CD14-positive monocyte (primary cell): ENCODE data around the gene KIF21B. TPM values are rescaled to one million over a fixed set of nuclear protein-coding genes. Genes with fewer than 3 reads are reported as not detected.

Source experiments
- DNase-seq, 3 donors: peaks; one replicate each; pipeline ENCODE4 v3.0.0-alpha.2; 2011 to 2022
- H2AFZ ChIP-seq: 2 replicates; pipeline ENCODE4 v1.6.0; 2012; ENCODE audit warnings: mild to moderate bottlenecking, low read depth, low read length, inconsistent platforms; ENCODE audit not compliant: insufficient read depth, poor library complexity, severe bottlenecking
- H3K27ac ChIP-seq, 2 donors: 1 replicate in 1 of 2; 2 replicates in 1 of 2; pipeline ENCODE4 v1.5.1; 2012 to 2013; ENCODE audit warnings: low read length in 2 of 2, control low read depth in 1 of 2, inconsistent platforms in 1 of 2, low read depth in 1 of 2, mild to moderate bottlenecking in 1 of 2
- H3K27me3 ChIP-seq, 2 donors: one replicate each; pipeline versions ENCODE4 v1.6.0 to v1.6.1; 2011 to 2013; ENCODE audit warnings: low read length in 2 of 2; ENCODE audit not compliant: control insufficient read depth in 2 of 2, insufficient read depth in 2 of 2
- H3K36me3 ChIP-seq, 2 donors: replicated peaks in 1 of 2; 1 replicate in 1 of 2; 2 replicates in 1 of 2; pipeline versions ENCODE4 v1.5.1 to v1.6.1; 2012 to 2013; ENCODE audit warnings: low read length in 2 of 2, control low read depth in 1 of 2, inconsistent platforms in 1 of 2, mild to moderate bottlenecking in 1 of 2; ENCODE audit not compliant: insufficient read depth in 2 of 2, control insufficient read depth in 1 of 2
- H3K4me1 ChIP-seq, 2 donors: 1 replicate in 1 of 2; 2 replicates in 1 of 2; pipeline versions ENCODE4 v1.5.1 to v1.6.1; 2012 to 2013; ENCODE audit warnings: low read length in 2 of 2, control low read depth in 1 of 2, inconsistent platforms in 1 of 2, mild to moderate bottlenecking in 1 of 2, moderate library complexity in 1 of 2; ENCODE audit not compliant: insufficient read depth in 2 of 2, control insufficient read depth in 1 of 2
- H3K4me2 ChIP-seq: replicated peaks from 2 replicates; pipeline ENCODE3; 2012; ENCODE audit warnings: low read length, moderate library complexity, mild to moderate bottlenecking; ENCODE audit not compliant: poor library complexity, severe bottlenecking; ENCODE audit errors: extremely low read depth
- H3K4me3 ChIP-seq, 3 experiments: fragments of 200-600 bp in 1 of 3; sonication (generic) in 1 of 3; replicated peaks in 1 of 3; 1 replicate in 2 of 3; 2 replicates in 1 of 3; pipeline ENCODE4 v1.5.1; 2011 to 2013; ENCODE audit warnings: low read length in 3 of 3, mild to moderate bottlenecking in 3 of 3, control low read depth in 2 of 3, low read depth in 2 of 3, inconsistent platforms in 1 of 3, moderate library complexity in 1 of 3
- H3K79me2 ChIP-seq: 2 replicates; pipeline ENCODE4 v1.6.0; 2012; ENCODE audit warnings: mild to moderate bottlenecking, control low read depth, inconsistent platforms, low read length, moderate library complexity; ENCODE audit not compliant: insufficient read depth
- H3K9ac ChIP-seq: 2 replicates; pipeline ENCODE4 v1.6.0; 2017; ENCODE audit warnings: low read length, mild to moderate bottlenecking; ENCODE audit not compliant: insufficient read depth, poor library complexity, severe bottlenecking
- H3K9me3 ChIP-seq, 2 donors: replicated peaks in 1 of 2; 1 replicate in 1 of 2; 2 replicates in 1 of 2; pipeline versions ENCODE4 v1.5.1 to v1.6.1; 2012 to 2013; ENCODE audit warnings: low read length in 2 of 2, control low read depth in 1 of 2; ENCODE audit not compliant: control insufficient read depth in 1 of 2, insufficient read depth in 1 of 2
- H4K20me1 ChIP-seq: 2 replicates; pipeline ENCODE4 v1.6.0; 2012; ENCODE audit warnings: mild to moderate bottlenecking, low read length, control low read depth, moderate library complexity; ENCODE audit not compliant: insufficient read depth
- H3K27ac Mint-ChIP-seq, 7 donors: one replicate each; pipeline ENCODE4 v1.8.0; 2020; ENCODE audit warnings: mild to moderate bottlenecking in 7 of 7, mixed read lengths in 7 of 7, moderate library complexity in 6 of 7, inconsistent platforms in 2 of 7
- H3K27me3 Mint-ChIP-seq, 3 donors: one replicate each; pipeline ENCODE4 v1.8.0; 2021 to 2022; ENCODE audit warnings: low read depth in 3 of 3, mild to moderate bottlenecking in 3 of 3, mixed read lengths in 3 of 3, moderate library complexity in 3 of 3, inconsistent platforms in 1 of 3
- H3K36me3 Mint-ChIP-seq, 2 donors: one replicate each; pipeline ENCODE4 v1.8.0; 2020; ENCODE audit warnings: mixed read lengths in 2 of 2, inconsistent platforms in 1 of 2, mild to moderate bottlenecking in 1 of 2
- H3K4me1 Mint-ChIP-seq: one replicate; pipeline ENCODE4 v1.8.0; 2020; ENCODE audit warnings: mild to moderate bottlenecking, mixed read lengths
- H3K4me3 Mint-ChIP-seq, 2 donors: one replicate each; pipeline ENCODE4 v1.8.0; 2020; ENCODE audit warnings: mild to moderate bottlenecking in 2 of 2, mixed read lengths in 2 of 2, moderate library complexity in 1 of 2
- H3K9me3 Mint-ChIP-seq, 7 donors: one replicate each; pipeline ENCODE4 v1.8.0; 2020 to 2022; ENCODE audit warnings: mixed read lengths in 7 of 7, mild to moderate bottlenecking in 6 of 7, moderate library complexity in 6 of 7, inconsistent platforms in 2 of 7
- CTCF ChIP-seq: fragments of 200-600 bp; IDR thresholded peaks from one replicate; pipeline ENCODE4 v1.8.0; 2022; ENCODE audit warnings: antibody characterized with exemption, mild to moderate bottlenecking
- WGBS: methylation state at CpG from one replicate; pipeline ENCODE4 v1.1.5; 2013; ENCODE audit warnings: missing lambda C conversion rate; ENCODE audit not compliant: insufficient coverage; 5-methylcytosine and 5-hydroxymethylcytosine counted together
- intact Hi-C, 2 donors: fragments of 100-400 bp; cut with micrococcal nuclease; formaldehyde crosslinking; loops; one replicate each; pipeline versions ENCODE4 v1.15.0 to v1.15.1; 2023
- polyA plus RNA-seq, 3 donors: library from polyadenylated mRNA; depleted of rRNA in 1 of 3; unstranded in 2 of 3; stranded (reverse) in 1 of 3; fragments of 300-500 nt in 2 of 3; fragments of >200 nt in 1 of 3; fragmentation: Illumina TruSeq in 2 of 3; gene quantifications; 1 replicate in 2 of 3; 2 replicates in 1 of 3; pipeline ENCODE4 v1.2.3, GENCODE V29; 2012 to 2021

Gene KIF21B
- polyA plus RNA-seq, 3 donors: 0.18 to 9.8 (median 0.30) TPM

- 83% methylated on average over 2 of the region's 5 CpGs for whole genome bisulfite sequencing
- Histone ChIP-seq H3K36me3 (no peaks in the 10 kb centered on the region), H3K27ac (no peak overlapping the region), H3K79me2 (no peaks in the 10 kb centered on the region), H2AFZ (no peak overlapping the region), H3K4me2 (no peak overlapping the region), H3K9ac (no peak overlapping the region), H3K27me3 (no peaks in the 10 kb centered on the region), H3K9me3 (no peaks in the 10 kb centered on the region), H3K4me1 (no peaks in the 10 kb centered on the region), H3K4me3 (no peak overlapping the region), H4K20me1 (no peaks in the 10 kb centered on the region)
- no peaks in the 10 kb centered on the region for H3K4me1 Mint-ChIP-seq
- no peak for TF ChIP-seq CTCF
- peak overlapping the region in 1 of 7 donors; percentile 37 for H3K27ac Mint-ChIP-seq
- no peaks in the 10 kb centered on the region for H3K36me3 Mint-ChIP-seq
- intact Hi-C loops: no loop called here
- no peak overlapping the region for H3K4me3 Mint-ChIP-seq
- no peaks in the 10 kb centered on the region for H3K9me3 Mint-ChIP-seq
- H3K27me3 Mint-ChIP-seq: peaks cover 3 to 10% (median 9%) of the 10 kb centered on the region in 3 donors
- DNase-seq: no peak
Measured at GRCh38 chr1:201050515-201051277, 27.2 kb upstream of the KIF21B start.

- Histone ChIP-seq H3K27ac (no peak overlapping the region), H2AFZ (no peak overlapping the region), H3K9ac (no peak overlapping the region), H3K9me3 (no peaks in the 10 kb centered on the region), H3K4me2 (no peak overlapping the region), H3K4me1 (no peaks in the 10 kb centered on the region), H3K79me2 (no peaks in the 10 kb centered on the region), H4K20me1 (no peaks in the 10 kb centered on the region), H3K4me3 (no peak overlapping the region), H3K36me3 (no peaks in the 10 kb centered on the region), H3K27me3 (no peaks in the 10 kb centered on the region)
- Mint-ChIP-seq H3K36me3 (no peaks in the 10 kb centered on the region), H3K4me3 (no peak overlapping the region), H3K4me1 (no peaks in the 10 kb centered on the region), H3K9me3 (no peaks in the 10 kb centered on the region), H3K27me3 (peaks cover 3 to 16% (median 12%) of the 10 kb centered on the region in 3 donors), H3K27ac (no peak overlapping the region)
- no peak for DNase-seq
- TF ChIP-seq CTCF: no peak
- WGBS: no CpG with 5 or more reads among the region's 5 CpGs
- intact Hi-C loops: no loop called here
Measured at GRCh38 chr1:201049248-201049831, 25.8 kb upstream of the KIF21B start.
